Mononuclear cell (primary cell): ENCODE data around the gene STKLD1. TPM values are rescaled to one million over a fixed set of nuclear protein-coding genes. Genes with fewer than 3 reads are reported as not detected.
"Not testable (repeated sequence)": the region's sequence is repeated elsewhere in the genome, so short reads cannot be mapped to it uniquely, and the experiment has no call there.

Experiments
- H3K27me3 ChIP-seq: 2 replicates; pipeline ENCODE4 v1.6.0; 2011; ENCODE audit warnings: low read length, control low read depth; ENCODE audit not compliant: insufficient read depth
- H3K4me1 ChIP-seq: 2 replicates; pipeline ENCODE4 v1.5.1; 2011; ENCODE audit warnings: mild to moderate bottlenecking, low read length, control low read depth; ENCODE audit not compliant: insufficient read depth
- H3K4me3 ChIP-seq: 2 replicates; pipeline ENCODE4 v1.5.1; 2011; ENCODE audit warnings: mild to moderate bottlenecking, low read length, moderate library complexity
- H3K9me3 ChIP-seq: 2 replicates; pipeline ENCODE4 v1.5.1; 2011; ENCODE audit warnings: low read depth, mild to moderate bottlenecking, control low read depth, low read length
- total RNA-seq: library from RNA; depleted of rRNA; stranded (reverse); fragments of >200 nt; gene quantifications from one replicate; pipeline ENCODE4 v1.2.3, GENCODE V29; 2012

Gene STKLD1
- total RNA-seq = 0.10 TPM

DNA sequence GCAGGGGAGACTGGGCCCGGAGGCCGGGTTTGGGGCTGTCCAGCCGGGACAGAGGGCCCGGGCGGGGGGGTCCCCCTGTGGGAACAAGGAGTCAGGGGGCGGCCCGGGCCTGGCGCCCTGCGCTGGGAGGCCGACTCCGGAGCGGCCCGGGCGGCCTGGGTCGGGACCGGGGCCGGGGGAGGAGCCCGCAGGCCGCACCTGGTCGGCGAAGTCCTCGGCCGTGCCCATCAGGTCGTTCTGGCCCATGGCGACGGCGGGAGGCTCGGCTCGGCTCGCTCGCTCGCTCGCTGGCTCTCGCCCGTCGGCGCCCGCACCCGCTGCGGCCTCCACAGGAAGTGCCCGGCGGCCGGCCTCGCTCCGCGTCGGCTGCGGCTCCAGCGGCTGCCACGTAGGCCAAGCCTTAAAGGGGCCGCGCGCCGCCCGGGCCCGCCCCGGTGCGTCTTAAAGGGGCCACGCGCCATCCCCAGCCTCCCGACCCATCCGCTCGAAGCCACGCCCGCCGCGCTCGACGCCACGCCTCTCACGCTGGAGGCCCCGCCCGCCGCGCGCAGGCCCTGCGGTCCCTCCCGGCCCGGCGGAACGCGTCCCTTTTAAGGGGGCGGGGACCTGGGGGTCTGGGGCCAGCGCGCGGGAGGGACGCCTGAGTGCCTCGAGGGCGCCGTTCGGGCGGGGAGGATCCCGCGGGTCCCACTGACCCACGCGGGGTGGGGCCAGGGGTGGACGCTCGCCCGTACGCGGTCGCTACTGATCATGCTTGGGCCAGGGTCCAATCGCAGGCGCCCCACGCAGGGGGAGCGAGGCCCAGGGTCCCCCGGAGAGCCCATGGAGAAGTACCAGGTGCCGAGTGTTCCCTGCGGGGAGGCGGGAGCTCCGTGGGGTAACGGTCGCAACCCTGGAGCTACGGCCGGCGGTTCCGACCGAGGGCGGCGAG lies at the start of gene STKLD1, which contains the start of gene SURF4:
Gene STKLD1 (plus strand): TSS at position 643 of the 931 bp plus-strand sequence. CDS start 108 bp downstream, at position 751.
Gene SURF4 (minus strand): TSS at position 337 of the 931 bp plus-strand sequence. CDS start 91 bp downstream, at position 246.
- Histone ChIP-seq H3K9me3 (no peaks in the 10 kb centered on the region), H3K4me3 (peak within 1 kb of the TSS; percentile 76), H3K4me1 (peaks cover 49% of the 10 kb centered on the region), H3K27me3 (no peaks in the 10 kb centered on the region)

GRCh38 chr9:133327021-133327420 lies 49.1 kb upstream of the STKLD1 start:
- H3K27me3 ChIP-seq, H3K4me3 ChIP-seq, H3K9me3 ChIP-seq, H3K4me1 ChIP-seq: not testable (repeated sequence)

DNA sequence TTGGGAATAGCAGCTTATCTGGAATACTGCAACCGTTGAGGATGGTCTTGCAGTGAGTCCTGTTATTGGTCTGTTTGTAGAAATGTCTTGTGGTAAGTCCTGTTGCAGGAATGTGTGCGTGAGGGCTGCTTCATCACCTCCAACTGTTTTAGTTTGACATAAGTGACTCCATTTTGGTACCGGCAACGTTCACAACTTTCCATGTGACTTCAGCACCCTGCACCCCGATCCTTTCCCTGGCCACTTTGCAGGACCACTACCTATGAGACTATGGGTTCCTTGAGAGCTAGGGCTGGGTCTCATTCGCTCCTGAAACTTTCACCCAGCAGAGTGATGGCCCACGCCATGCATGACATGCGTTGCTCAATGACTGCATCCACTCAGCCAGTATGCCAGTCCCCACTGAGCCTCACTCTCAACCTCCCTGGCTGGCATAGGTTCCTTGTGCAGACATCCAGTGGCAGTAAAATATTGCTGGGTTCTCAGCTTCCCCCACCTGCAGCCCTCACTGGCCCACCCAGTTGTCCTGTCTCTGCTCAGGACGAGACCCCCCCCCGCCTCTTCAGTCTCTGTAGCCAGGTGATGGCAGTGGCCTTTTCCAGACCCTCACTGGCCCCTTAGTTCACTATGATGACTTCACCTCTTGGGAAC lies 48.2 kb upstream of the STKLD1 start:
- no peaks in the 10 kb centered on the region for H3K27me3 ChIP-seq
- H3K4me1 ChIP-seq = no peaks in the 10 kb centered on the region
- no peak overlapping the region for H3K4me3 ChIP-seq
- H3K9me3 ChIP-seq = no peaks in the 10 kb centered on the region

DNA sequence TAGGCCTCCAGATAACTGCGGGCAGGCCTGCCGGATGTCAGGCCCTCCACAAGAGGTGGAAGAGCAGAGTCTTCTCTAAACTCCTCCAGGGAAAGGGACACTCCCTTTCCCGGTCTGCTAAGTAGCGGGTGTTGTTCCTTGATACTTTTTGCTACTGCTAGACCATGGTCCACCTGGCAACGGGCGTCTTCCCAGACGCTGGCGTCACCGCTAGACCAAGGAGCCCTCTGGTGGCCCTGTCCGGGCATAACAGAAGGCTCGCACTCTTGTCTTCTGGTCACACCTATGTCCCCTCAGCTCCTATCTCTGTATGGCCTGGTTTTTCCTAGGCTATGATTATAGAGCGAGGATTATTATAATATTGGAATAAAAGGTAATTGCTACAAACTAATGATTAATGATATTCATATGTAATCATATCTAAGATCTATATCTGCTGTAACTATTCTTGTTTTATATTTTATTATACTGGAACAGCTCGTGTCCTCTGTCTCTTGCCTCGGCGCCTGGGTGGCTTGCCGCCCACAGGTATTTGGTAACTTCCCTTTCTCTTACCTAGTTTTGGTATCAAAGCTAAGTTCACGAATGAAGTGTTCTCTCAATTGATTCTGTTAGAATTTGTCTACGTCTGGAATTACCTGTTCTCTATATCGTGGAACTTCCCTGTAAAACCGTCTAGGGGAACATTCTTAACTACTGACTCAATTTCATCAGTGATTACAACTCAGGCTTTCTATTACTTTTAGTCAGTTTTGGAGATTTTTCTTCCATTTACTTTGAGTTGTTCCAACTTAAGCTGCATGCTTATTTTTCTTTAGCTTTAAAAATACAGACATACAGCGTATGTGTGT lies 46.6 kb upstream of the STKLD1 start:
- H3K9me3 ChIP-seq = not testable (repeated sequence)

DNA sequence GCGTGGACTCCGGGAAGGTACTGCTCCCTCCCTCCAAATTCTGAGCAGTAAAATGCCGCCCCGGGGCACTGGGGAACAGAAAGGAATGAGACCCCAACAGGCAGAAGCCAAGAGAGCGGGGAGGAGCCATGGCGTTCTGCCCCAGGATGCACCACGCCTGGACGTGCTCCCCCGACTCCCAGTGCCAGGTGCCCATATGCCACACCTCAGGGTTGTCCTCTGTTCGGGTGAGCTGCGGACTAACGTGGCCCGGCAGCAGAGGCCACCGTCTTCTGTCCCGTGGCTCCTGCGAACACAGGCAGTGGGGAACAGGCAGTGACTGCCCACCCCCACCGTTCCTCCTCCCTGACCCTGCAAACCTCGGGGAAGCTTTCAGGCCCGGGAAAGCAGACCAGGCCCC lies 44.9 kb upstream of the STKLD1 start:
- H3K4me1 ChIP-seq = peaks cover 18% of the 10 kb centered on the region
- H3K9me3 ChIP-seq = no peaks in the 10 kb centered on the region
- no peak overlapping the region for H3K4me3 ChIP-seq
- H3K27me3 ChIP-seq = no peaks in the 10 kb centered on the region

More for the DNA sequence above, 46.6 kb upstream of the STKLD1 start:
- not testable (repeated sequence) for H3K27me3 ChIP-seq, H3K4me1 ChIP-seq, H3K4me3 ChIP-seq

GRCh38 chr9:133331641-133332380 lies 44.4 kb upstream of the STKLD1 start:
- no peaks in the 10 kb centered on the region for H3K9me3 ChIP-seq
- H3K4me3 ChIP-seq = no peak overlapping the region
- H3K4me1 ChIP-seq = peaks cover 23% of the 10 kb centered on the region
- no peaks in the 10 kb centered on the region for H3K27me3 ChIP-seq

GRCh38 chr9:133332381-133332730 lies 43.8 kb upstream of the STKLD1 start:
- peaks cover 27% of the 10 kb centered on the region for H3K4me1 ChIP-seq
- no peaks in the 10 kb centered on the region for H3K9me3 ChIP-seq
- H3K4me3 ChIP-seq = no peak overlapping the region
- H3K27me3 ChIP-seq = no peaks in the 10 kb centered on the region

DNA sequence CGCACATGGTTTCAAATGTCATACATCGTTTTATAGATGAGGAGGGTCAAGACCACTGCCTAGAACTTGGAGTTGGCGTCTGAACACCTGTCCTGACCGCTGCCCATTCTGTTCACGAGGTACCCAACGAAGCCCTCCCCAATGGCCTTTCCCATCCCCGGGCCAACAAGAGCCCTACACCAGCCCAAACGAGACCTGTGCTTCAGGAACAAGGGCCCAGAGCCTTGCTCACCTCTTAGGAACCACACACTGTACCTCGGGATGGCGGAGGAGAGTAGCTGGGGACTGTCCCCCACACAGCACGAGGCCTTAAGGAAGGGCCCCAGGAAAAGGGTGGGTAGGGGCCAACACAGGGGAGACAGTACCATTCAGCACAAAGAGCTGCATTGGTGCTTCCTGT lies 43.2 kb upstream of the STKLD1 start:
- no peaks in the 10 kb centered on the region for H3K27me3 ChIP-seq

GRCh38 chr9:133333566-133333965 lies 42.6 kb upstream of the STKLD1 start:
- Histone ChIP-seq H3K4me3 (no peak overlapping the region), H3K27me3 (no peaks in the 10 kb centered on the region), H3K9me3 (no peaks in the 10 kb centered on the region), H3K4me1 (peaks cover 28% of the 10 kb centered on the region)

More for the DNA sequence above, 43.2 kb upstream of the STKLD1 start:
- H3K9me3 ChIP-seq = no peaks in the 10 kb centered on the region
- no peak overlapping the region for H3K4me3 ChIP-seq
- H3K4me1 ChIP-seq = peaks cover 27% of the 10 kb centered on the region

DNA sequence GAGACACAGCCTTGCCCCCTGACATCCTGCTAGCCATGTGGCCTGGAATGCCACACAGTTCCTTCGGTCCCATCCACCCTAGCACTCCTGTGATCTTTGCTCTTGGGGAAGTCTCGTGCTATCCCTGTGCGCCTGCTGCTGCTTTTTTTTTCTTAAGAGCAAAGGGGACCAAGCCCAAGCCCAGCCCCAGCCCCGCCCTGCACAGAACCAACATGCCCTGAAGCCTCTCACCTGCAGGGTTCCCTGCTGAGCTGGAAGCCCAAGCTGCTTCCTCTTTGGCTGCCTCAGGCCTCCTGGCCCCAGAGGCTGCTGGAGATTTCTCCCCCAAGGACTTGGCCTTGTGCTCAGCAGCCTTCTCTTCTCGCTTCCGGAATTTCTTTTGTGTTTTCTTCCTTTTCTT lies 42.0 kb upstream of the STKLD1 start:
- no peaks in the 10 kb centered on the region for H3K27me3 ChIP-seq
- H3K4me1 ChIP-seq = peaks cover 34% of the 10 kb centered on the region
- no peaks in the 10 kb centered on the region for H3K9me3 ChIP-seq
- no peak overlapping the region for H3K4me3 ChIP-seq

- peaks cover 41% of the 10 kb centered on the region for H3K4me1 ChIP-seq
- not testable (repeated sequence) for H3K27me3 ChIP-seq, H3K9me3 ChIP-seq
- peak overlapping the region; percentile 76 for H3K4me3 ChIP-seq
These were observed 41.3 kb upstream of the STKLD1 start for GRCh38 chr9:133334888-133335287.

DNA sequence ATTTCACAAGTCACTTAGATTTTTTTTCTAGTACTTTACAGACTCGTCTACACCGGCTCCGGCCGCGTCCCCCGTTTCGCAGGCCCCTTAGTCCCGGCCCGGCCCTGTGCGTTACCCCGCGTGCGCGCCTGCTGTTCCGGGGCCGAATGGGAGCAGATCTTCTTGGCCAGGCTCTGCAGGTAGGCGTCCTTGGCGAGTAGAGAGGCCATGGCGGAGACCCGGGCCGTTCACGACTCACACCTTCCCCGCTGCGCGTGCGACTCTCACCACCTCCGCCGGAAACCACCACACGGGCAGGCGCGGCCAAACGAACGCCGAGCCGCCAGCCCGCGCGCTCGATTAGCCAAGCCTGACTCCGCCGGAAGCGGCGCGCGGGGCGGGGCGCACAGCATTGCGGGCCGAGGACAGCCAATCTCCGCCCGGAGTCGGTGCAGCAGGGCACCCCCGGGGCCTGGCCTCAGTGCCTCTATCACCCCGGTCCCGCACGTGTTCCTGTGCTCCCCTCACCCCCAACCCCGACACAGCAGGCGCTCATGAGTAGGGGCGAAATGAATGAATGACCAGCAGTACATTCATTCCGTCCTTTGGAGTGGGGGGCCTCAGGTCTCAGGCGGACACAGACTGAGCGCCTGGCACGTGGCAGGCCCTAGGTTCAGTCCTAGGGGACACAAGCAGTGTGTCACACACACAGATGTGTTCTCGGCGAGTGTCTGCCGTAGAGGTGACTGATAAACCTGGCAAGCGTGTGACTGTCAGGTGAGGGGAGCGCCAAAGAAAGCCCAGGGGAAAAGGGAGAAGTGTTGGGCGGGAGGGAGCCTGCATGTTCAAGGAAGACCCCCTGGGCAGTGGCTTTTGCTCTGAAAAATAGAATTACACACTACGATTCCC lies 40.0 kb upstream of the STKLD1 start, which contains the start of gene SURF6:
Gene SURF6 (minus strand): TSS at position 265 of the 888 bp plus-strand sequence. CDS start 56 bp downstream, at position 209.
- peaks cover 54% of the 10 kb centered on the region for H3K4me1 ChIP-seq
- no peaks in the 10 kb centered on the region for H3K9me3 ChIP-seq
- H3K4me3 ChIP-seq = peak within 1 kb of the TSS; percentile 76
- H3K27me3 ChIP-seq = no peaks in the 10 kb centered on the region

DNA sequence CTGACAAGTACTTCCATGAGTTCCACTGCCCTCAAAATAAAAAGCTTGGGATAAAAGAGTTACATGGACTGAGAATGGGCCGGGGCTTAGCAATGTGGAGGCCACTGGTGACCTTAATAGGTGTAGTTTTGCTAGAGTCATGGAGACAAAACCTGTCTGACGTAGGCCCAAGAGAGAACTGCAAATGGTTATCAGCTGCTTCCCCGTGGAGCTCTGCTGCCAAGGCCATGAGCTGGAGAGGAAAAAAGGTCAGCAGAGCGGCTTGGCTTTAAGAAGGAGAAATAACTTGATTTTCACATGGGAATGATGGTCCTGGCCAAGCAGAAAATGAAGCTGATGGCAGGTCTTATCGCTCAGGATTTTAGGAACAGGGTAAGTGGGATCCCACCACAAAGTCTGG lies 36.5 kb upstream of the STKLD1 start:
- no peaks in the 10 kb centered on the region for H3K9me3 ChIP-seq
- no peak overlapping the region for H3K4me3 ChIP-seq
- H3K4me1 ChIP-seq = peaks cover 65% of the 10 kb centered on the region
- H3K27me3 ChIP-seq = no peaks in the 10 kb centered on the region
